HepG2 (cell line): ENCODE results near the gene TBX18.

ENCODE experiments used
- CTCF ChIP-seq: sonication (generic); formaldehyde crosslinking; IDR thresholded peaks from 2 replicates; pipeline ENCODE4 v1.5.0; 2020; ENCODE audit warnings: mild to moderate bottlenecking, missing genetic modification reagents, moderate library complexity
- E2F2 ChIP-seq: sonication (generic); formaldehyde crosslinking; IDR thresholded peaks from 2 replicates; pipeline ENCODE4 v1.4.0; 2020; ENCODE audit warnings: missing genetic modification reagents, borderline replicate concordance
- ELF1 ChIP-seq: sonication (generic); formaldehyde crosslinking; IDR thresholded peaks from 2 replicates; pipeline ENCODE4 v1.4.0; 2020; ENCODE audit warnings: missing genetic modification reagents
- EZH2 ChIP-seq: conservative IDR thresholded peaks from 2 replicates; pipeline ENCODE4 v1.6.1; 2012; ENCODE audit warnings: mild to moderate bottlenecking, low read depth, low read length, moderate library complexity
- PLRG1 ChIP-seq: fragments of 450-650 bp; conservative IDR thresholded peaks from 2 replicates; pipeline ENCODE4 v1.6.1; 2016
- POLR2A ChIP-seq, 2 experiments: IDR thresholded peaks; 2 replicates each; pipeline ENCODE4 v1.6.1; 2011; ENCODE audit warnings: low read depth in 2 of 2, low read length in 2 of 2, mild to moderate bottlenecking in 1 of 2, moderate library complexity in 1 of 2; ENCODE audit not compliant: insufficient read depth in 1 of 2
- PRDM4 ChIP-seq: sonication (generic); formaldehyde crosslinking; IDR thresholded peaks from 2 replicates; pipeline ENCODE4 v1.9.0; 2021; ENCODE audit warnings: missing genetic modification reagents, borderline replicate concordance
- RFX5 ChIP-seq: IDR thresholded peaks from 2 replicates; pipeline ENCODE4 v1.6.1; 2011; ENCODE audit warnings: low read depth, low read length, improper control_type of control experiment
- SOX6 ChIP-seq, 2 experiments: fragments of 450-650 bp in 1 of 2; sonication (generic) in 1 of 2; formaldehyde crosslinking in 1 of 2; IDR thresholded peaks; 2 replicates each; pipeline versions ENCODE4 v1.4.0 to v1.6.1; 2017 to 2020; ENCODE audit warnings: antibody characterized with exemption in 1 of 2, mild to moderate bottlenecking in 1 of 2, missing genetic modification reagents in 1 of 2
- ZBTB1 ChIP-seq: sonication (generic); formaldehyde crosslinking; IDR thresholded peaks from 2 replicates; pipeline ENCODE4 v1.4.0; 2020; ENCODE audit warnings: missing genetic modification reagents, borderline replicate concordance
- ZBTB10 ChIP-seq: sonication (generic); formaldehyde crosslinking; IDR thresholded peaks from 2 replicates; pipeline ENCODE4 v1.4.0; 2020; ENCODE audit warnings: missing genetic modification reagents, borderline replicate concordance
- ZNF329 ChIP-seq: sonication (generic); formaldehyde crosslinking; IDR thresholded peaks from 2 replicates; pipeline ENCODE4 v1.9.0; 2021; ENCODE audit warnings: low read depth, mild to moderate bottlenecking, missing genetic modification reagents

GRCh38 chr6:84645563-84646266 is 118.7 kb downstream of the TBX18 start:
- no peak for TF ChIP-seq RFX5
- TF ChIP-seq SOX6 (IDR thresholded peaks at IDR 0.05) = no peak
- TF ChIP-seq SOX6 (CRISPR knock-in tag; IDR thresholded peaks at IDR 0.05) = no peak
- no peak for TF ChIP-seq PLRG1
- TF ChIP-seq CTCF (CRISPR knock-in tag) = no peak
- no peak for TF ChIP-seq PRDM4 (CRISPR knock-in tag)
- TF ChIP-seq ZNF329 (CRISPR knock-in tag) = no peak
- no peak for TF ChIP-seq ELF1 (CRISPR knock-in tag)
- no peak for TF ChIP-seq ZBTB1 (CRISPR knock-in tag)
- no peak for TF ChIP-seq E2F2 (CRISPR knock-in tag)
- no peak for TF ChIP-seq EZH2
- no peak for TF ChIP-seq POLR2A (IDR thresholded peaks at IDR 0.05; ENCODE audit: insufficient read depth in 1 of 2, low read depth in 2 of 2, low read length in 2 of 2)
- no peak for TF ChIP-seq ZBTB10 (CRISPR knock-in tag)
